Activated effector memory CD4-positive, alpha-beta T cell treated with Interleukin-2 at 50 U/mL for 16 hours (primary cell): ENCODE results near the gene PHC3.

Source experiments
- DNase-seq: peaks from one replicate; pipeline ENCODE4 v3.0.0-alpha.2; 2020

PHC3 gene

DNA sequence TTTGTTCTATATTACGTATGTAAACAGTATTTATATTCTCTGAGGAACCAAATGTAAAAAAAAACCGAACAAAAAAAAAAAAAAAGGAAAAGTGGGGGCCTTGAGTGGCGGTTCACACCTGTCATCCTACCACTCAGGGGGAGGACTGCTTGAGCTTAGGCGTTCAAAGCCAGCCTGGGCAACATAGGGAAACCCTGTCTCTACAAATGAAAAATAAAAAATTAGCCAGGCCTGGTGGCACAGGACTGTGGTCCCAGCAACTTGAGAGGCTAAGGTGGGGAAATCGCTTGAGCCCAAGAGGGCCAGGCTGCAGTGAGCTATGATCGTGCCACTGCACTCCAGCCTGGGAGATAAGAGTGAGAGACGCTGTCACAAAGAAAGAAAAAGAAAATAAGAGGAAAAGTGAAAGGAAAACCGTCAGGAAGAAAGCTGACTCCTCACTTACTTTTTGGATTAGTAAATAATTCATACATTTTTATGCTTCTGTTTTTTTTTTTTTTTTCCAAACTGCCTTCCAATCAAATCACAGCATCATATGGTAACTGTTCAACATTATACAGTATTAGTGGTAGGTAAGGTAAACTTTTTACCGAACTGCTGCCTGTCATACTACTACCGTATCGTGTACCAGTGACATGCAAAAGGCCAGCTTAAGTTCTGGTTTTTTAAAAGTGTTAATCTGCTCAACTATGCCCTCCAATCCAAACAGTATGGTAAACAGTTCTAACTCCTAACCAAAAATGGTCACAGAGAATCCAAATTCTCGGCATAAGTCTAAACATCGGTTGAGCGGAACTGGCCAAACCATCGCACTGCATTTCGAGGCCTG lies 1.2 kb downstream of the PHC3 start:
- no peak for DNase-seq

DNA sequence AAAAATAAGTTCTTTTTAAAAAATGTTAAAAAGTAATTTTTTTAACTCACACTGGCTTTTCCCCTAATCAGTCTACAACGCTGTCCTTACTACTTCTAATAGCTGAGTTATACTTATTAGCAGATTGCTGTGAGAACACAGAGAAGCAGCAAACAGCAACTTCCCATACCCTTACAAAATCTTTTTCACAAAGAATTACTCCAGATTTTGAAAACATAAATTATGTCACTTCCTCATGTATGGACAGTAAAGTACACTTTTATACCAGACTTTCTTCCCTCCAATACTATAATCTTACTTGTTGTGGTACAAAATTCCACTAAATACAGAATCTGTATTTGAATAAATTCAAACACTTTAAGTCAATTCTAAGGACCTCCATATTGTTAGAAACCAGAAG lies 2.1 kb downstream of the PHC3 start:
- no peak for DNase-seq

DNA sequence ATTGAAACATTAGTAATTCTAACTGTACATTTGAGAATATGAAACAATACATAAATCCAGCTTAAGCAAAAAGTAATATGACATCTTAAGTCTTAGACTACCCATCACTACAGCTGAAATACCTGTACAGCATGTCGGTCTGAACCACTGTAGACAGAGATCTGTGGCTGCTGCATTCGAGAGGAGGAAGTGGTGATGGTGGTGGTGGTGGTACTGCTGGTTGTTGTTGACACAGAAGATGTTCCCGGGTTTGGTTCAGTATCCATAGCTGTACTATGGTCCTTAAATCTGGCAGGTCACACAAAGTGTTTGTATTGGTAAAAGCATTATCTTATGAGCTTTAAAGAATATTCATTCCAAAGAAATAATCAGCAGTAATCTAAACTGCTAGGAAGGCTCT lies 2.9 kb downstream of the PHC3 start:
- peak; percentile 47 for DNase-seq

DNA sequence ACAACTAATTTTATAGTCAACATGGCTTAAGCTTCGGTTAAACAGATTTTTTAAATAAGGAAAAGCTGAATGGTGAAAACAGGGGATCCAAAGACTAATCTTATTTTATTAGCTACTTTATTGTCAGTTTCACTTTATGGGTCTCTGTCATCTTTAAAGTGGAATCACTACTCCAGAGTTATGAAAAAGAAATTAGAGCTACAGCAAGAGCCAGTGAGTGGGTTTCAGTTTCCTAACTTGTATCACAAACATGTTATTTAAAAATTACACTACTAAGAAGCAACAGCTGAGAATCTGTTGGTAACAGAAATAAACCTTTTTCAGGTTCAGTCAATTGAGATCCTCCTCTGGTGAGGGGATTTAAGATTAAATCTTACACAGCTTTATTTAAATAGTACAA lies 10.0 kb downstream of the PHC3 start:
- DNase-seq: no peak

DNA sequence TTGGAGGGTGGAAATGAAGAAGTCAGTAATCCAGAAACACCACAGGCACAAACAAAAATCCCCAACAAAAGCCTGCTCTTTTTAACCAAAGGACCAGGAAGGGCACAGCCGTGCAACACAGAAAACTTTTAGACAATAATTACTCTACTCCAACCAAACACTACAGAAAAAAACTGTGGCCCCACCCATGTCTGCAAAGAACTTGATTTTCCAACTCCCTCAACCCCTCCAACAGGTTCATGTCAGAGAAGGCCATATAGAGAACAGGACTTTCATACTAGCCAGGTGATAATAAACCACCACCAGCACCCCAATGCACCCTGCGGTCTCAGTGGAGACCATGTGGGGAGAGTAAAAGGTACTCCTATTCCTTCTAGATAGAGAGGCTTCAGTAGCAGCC lies 16.8 kb downstream of the PHC3 start:
- DNase-seq: no peak

DNA sequence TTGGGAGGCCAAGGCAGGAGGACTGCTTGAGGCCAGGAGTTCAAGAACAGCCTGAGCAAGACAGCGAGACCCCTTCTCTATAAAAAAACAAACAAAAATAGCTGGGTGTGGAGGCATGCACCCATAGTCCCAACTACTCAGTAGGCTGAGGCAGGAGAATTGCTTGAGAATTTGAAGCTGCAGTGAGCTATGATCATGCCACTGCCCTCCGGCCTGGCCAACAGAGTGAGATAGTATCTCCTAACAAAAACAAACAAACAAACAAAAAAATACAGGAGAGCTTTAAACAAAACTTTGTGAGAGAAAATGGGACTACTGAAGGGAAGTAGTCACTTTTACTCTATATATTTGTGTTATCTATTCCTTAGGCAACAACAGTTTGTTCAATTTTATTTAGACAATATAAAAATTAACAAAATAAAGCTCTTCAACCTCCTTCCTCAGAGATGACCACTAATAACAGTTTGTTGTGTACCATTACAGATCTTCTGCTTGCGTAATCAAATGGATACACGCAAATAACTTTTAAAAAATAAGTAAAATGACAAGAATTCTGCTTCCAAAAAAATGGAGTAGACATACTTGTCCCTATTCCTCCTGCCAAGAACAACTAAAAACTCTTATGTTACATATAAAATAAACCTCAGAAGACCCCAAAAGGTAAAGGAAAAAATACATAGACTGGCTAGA lies 17.4 kb downstream of the PHC3 start:
- no peak for DNase-seq

DNA sequence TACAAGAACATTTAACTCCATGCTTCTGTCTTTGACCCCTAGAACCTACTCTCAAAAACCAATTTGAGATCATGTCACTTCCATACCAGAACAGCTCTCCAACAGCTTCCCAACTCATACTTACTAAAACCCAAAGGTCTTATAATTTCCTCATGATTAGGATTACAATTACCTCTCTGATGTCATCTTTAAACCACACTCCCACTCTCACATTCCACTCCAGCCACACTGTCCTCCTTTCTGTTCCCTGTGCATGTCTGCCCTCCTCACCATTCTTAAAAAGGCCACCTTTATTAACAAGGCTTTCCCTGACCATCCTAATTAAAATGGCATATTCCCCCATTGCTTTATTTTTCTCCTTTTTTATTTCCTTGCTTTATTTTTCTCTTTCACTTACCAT lies 18.9 kb downstream of the PHC3 start:
- DNase-seq: no peak

DNA sequence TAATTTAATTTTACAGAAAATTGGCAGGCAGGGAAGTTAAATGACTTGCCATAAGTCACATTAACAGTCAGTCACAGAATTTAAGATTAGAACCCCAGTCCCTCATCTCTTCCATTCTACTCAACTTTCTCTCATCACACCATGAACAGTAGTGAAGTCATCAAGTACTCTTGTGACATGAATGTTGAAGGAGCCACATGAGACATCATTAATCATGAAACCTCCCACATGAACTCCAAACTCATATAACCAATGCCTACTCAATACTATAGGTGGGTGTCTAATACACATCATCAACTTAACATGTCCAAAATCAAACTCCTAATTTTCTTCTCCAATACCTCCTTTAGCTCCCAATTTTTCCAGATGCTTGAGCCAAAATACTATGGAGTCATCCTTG lies 19.5 kb downstream of the PHC3 start:
- DNase-seq: no peak

DNA sequence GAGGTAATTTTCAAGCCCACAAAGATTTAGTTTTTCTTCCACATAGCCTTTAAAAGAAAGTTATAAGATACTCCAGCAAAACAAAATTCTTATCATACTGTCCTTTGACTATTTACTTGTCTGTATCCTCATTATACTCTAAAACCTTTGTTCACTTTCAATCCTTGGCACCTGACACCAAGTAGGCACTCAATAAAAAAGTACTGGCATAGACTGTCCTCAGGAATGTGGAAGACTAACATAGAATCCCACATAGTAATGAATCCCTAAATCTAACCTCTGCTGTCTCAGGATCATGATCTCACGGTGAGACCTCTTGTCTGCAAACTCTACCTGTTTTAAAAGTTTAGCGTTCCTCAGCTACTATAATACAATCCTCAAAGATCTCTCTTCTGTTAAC lies 21.6 kb downstream of the PHC3 start:
- no peak for DNase-seq

DNA sequence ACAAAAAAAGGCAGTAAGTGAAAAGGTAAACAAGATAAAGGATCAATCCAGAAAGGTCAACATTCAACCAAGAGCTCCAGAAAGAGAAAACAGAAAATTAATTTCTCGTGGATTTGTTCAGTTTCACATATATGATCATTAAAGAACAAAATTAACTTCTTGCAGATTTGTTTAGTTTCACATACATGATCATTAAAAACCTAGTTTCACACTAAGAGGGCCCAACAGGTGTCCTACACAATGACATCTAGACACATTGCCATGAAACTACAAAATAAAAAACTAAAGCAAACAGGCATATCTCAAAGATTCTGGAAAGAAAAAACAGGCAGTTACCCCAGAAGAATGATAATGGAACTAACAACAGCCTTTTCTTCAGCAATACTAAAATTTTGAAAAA lies 22.1 kb downstream of the PHC3 start:
- no peak for DNase-seq

DNA sequence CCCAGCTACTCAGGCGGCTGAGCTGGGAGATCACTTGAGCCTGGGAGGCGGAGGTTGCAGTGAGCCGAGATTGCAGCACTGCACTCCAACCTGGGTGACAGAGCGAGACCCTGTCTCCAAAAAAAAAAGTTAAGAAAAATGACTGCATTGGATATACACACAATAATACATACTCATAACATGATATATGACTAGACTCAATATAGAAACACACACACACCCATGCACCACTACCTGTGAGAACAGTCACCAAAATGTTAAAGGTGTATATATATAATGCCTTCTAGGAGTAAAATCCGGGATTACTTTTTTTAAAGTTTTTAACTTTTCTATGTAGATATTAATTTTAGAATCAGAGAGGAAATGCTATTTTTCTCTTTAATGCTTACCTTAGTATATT lies 25.9 kb downstream of the PHC3 start:
- DNase-seq: no peak

DNA sequence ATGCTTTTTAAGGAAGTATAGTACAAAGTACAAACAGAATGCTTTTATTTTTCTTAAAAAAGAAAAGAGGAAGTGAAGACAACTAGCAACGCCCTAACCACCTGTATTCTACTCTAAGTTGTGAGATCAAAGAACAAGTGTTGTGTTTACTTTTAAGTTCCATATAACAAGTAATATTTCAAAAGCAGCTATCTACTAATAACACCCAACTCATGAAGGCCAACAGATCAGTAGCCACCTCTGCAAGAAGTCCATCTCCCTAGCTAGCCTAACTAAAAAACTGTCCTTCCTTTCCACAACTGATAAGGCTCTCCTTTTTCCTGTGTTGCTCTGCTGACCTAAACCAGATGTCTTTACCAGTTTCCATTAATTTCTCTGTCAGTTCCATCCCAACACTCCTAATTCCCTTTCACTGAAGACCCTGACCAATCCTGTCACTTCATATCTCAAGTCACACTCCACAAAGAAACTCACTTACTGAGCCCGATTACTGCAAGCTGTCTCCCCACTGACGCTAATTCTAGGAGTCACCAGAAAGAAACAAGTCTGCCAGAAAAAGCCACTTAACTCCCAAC lies 26.9 kb downstream of the PHC3 start:
- DNase-seq: no peak

DNA sequence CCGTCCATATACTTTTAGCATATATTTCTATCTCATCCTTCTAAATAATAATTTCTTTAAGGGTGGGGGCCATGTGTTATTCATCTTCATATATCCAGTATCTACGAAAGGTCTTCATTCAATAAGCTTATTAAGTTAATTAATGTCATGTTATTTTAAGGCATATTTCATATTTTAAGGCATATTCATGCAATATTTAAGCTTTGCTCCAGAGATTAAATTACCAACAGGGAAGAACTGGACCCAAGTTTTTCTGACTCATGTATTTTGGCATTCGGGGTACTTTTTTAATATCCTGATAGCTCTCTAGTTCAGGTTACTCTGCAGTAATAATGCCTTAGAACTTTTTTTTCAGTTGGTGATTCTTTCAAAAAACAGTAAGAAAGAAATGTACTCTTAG lies 27.4 kb downstream of the PHC3 start:
- DNase-seq: no peak

DNA sequence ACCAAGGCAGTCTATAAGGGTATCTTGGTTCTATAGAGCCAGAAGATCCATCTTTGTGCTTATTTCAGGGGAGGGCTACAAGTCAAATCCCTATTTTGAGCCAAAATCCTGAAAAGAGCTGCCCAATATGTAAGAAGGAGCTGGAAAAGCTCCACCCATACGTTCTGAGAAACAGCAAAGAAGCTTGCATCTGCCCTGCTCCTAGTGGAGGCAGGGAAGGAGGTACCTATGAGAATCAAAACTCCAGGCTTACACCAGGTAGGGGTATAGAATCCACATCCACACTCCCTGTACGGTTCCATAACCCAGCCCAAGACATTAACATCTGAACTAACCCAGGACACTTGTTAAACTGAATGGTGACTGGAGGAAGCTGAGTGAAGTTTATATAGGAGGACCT lies 30.0 kb downstream of the PHC3 start:
- DNase-seq: no peak

DNA sequence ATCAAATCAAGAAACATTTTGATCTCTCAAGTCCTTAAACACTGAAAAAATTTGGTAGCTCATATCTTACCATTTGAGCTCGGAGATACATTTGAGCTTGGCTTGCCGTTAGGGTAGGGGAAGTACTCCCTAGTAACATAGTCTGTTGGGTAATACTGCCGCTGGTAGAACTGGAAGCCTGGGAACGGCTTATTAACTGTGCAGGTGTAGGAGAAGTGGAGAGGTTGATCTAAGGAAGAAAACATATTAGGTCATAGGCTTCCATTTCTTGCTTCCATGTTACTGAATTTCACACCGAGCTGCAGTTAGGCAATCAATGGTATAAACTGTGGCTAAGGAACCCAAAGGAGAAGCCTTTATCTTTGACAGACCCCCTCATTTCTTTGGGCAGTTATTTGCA lies 32.5 kb downstream of the PHC3 start:
- no peak for DNase-seq

DNA sequence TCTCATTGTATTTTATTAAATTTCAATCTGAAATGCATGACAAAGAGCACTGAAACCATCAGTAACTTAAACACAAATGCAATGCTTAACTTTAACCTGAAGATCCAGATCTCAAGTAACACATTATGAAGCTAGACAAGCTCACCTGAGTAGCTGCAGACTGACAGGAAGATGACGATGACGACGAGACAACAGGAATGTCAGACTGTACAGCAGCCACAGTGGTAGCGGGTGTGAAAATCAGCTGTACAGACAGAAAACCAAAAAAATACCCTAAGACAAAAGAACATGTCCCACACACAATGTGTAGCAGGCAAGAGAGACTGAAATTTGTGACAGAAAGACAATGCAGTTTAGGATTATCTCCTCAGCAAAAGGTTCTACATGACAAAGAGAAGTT lies 36.3 kb downstream of the PHC3 start:
- DNase-seq: no peak

DNA sequence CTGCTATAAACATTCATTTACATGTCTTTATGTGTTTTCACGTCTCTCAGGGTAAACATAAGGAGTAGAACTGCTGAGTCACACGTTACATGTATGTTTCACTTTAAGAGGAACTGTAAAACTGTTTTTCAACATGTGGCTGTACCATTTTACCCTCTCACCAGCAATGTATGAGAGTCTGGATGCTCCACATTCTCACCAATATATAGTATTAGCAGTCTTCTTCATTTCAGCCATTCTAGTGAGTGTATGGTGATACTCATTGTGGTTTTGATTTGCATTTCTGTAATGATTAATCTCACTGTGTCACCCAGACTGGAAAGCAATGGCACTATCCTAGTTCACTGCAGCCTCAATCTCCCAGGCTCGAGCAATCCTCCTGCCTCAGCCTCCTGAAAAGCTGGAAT lies 37.1 kb downstream of the PHC3 start:
- no peak for DNase-seq

DNA sequence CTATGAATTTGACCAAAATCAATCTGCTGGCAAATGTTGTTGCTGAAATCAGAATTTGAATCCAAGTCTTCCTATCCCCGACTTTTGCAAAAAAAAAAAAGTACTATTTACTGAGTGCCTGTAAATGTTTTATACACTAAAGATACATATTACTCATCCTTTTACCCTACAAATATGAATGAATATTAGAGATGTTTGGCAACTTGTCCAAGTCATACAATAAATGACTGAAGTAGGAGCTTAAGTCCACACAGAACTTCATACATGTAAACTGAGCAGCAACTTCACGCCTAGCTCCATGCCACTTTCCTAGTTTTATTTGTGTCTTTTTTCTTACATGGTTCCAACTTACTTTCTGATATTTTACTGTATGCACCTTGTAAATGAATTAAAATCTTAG lies 39.2 kb downstream of the PHC3 start:
- DNase-seq: no peak

DNA sequence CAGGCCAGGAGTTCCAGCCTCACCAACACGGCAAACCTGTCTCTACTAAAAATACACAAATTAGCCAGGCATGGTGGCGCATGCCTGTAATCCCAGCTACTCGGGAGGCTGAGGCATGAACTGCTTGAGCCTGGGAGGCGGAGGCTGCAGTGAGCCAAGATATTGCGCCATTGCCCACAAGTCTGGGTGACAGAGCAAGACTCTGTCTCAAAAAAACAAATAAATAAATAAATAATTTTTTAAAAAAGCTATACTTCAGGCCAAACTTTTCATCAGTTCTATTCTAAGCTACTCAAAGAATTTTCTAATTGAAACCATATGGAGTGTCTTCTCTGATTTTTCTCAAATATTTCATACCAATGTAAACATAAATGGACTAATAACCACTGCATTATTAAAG lies 43.5 kb downstream of the PHC3 start:
- DNase-seq: no peak

DNA sequence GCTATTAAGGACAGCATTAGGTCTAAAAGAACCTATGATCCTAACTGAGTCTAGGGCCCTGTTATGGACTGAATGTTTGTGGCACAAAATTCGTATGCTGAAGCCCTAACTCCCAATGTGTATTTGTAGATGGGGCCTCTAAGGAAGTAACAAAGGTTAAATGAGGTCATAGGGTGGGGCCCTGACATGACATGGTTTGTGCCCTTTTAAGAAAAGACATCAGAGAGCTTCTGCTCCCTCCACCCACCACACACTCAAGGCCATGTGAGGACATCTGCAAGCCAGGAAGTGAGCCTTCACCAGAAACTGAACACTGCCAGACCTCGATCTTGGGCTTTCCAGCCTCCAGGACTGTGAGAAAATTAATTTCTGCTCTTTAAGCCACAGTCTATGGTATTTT lies 49.2 kb downstream of the PHC3 start:
- no peak for DNase-seq

DNA sequence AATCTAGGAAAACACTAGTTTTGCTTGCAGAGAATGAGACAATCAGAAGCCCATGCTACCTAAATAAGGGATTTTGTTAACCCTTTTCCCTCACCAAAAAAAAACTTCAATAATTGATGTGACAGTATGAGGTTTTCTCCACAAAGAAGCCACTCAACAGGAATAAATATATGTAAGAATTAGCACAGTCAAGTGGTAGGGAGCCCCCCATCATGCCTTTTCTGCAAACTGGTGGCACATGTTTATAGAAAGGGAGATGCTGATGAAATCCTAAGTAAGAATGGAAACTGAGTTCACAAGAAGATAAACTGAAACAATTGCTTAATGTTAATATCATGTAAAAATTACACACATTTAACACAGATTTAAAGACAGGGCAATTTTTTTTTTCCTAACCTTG lies 51.0 kb downstream of the PHC3 start:
- DNase-seq: no peak

DNA sequence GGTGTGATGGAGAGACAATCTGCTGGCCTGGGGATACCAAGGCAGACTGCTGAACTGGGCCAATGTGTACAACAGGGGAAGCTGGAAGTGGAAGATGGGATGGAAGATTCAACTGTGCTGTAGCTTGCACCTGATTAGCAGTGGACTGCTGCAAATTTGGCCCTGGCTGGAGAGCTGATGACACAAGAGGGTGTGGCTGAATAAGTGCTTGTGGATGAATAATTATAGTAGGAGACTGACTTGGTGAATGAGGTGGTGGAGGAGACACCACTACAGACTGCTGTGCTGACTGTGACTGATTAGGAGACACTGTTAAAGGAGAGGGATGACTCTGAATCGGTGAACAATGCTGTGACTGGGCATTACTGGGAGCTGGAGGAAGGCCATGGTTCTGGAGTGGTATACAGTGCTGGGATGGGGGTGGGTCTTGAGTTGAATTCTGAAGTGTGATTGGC lies 52.5 kb downstream of the PHC3 start:
- no peak for DNase-seq

DNA sequence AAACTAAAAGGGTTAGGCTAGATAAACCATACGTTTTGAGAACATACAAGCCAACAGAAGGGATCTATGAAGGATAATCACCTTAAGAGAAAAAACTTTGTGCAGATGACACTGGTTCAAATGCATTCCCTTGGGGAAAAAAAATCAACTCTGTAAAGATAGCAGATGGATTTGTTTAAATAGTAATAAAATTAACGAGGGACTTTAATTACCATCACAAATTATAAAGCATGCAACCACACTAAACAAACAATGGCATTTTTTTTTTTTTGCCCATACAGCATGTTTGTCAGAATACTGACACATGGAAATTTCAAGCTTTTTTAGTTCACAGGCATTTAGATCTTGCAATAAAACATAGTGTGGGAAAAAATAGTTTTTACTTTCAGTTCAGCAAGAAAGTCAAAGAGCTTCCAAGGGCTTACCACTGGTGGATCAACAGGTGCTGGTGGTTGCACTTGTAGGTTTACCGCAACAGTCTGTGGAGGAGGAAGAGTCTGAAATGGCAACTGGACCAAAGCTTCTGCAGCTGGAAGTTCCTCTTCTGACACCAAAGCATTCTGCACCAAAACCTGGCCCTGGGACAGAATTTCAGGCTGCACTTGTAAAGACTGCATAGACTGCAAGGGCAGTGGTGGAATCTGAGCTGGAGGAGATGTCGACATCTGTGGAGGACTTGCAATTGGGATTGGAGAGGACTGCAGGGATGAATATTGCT lies 53.1 kb downstream of the PHC3 start:
- DNase-seq: no peak

DNA sequence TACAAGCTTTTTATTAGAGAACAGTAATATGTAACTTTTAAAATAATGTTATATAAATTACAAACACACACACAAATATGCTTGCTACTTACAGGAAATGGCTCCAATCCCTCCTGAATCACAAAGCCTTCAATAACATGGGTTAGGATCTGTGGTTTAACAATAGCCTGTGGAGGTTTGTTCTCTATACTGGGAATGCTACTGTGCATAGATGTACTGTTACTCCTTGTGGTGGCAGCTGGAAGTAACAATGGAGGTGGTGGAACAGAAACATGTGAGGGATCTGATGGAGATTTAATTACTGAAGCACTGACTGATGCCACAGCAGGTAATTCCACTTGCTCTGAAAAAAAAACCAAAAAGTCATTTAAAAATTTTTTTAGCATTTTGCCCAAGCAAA lies 64.4 kb downstream of the PHC3 start:
- DNase-seq: no peak
